MM.1S (cell line): ENCODE results near the gene MITD1.
A peak's percentile ranks its signal among the peaks of the same experiment; 100 is the strongest.

Experiments
- DNase-seq: peaks from one replicate; pipeline ENCODE4 v3.0.0-alpha.2; 2015
- H2AFZ ChIP-seq: fragments of 300-600 bp; sonication (generic); 2 replicates; pipeline ENCODE4 v1.6.0; 2016; ENCODE audit warnings: antibody characterized with exemption, low read length
- H3F3A ChIP-seq: fragments of 300-600 bp; sonication (generic); 2 replicates; pipeline ENCODE4 v1.6.1; 2016; ENCODE audit warnings: mild to moderate bottlenecking, antibody characterized with exemption, low read length, moderate library complexity, mixed read lengths; ENCODE audit not compliant: insufficient read depth
- H3K27ac ChIP-seq: fragments of 300-600 bp; sonication (generic); 2 replicates; pipeline ENCODE4 v1.5.1; 2016; ENCODE audit warnings: mild to moderate bottlenecking, low read length
- H3K27me3 ChIP-seq: fragments of 300-600 bp; sonication (generic); replicated peaks from 2 replicates; pipeline ENCODE4 v1.6.0; 2016; ENCODE audit warnings: low read length; ENCODE audit not compliant: insufficient read depth
- H3K36me3 ChIP-seq: fragments of 300-600 bp; sonication (generic); replicated peaks from 2 replicates; pipeline ENCODE4 v1.6.1; 2016; ENCODE audit warnings: mild to moderate bottlenecking, low read length, mixed read lengths; ENCODE audit not compliant: insufficient read depth
- H3K4me1 ChIP-seq: fragments of 300-600 bp; sonication (generic); 2 replicates; pipeline ENCODE4 v1.6.1; 2016; ENCODE audit warnings: low read length, mixed read lengths
- H3K4me2 ChIP-seq: fragments of 300-600 bp; sonication (generic); 2 replicates; pipeline ENCODE4 v1.6.0; 2016; ENCODE audit warnings: low read depth, low read length
- H3K4me3 ChIP-seq: fragments of 300-600 bp; sonication (generic); 2 replicates; pipeline ENCODE4 v1.5.1; 2016; ENCODE audit warnings: low read length, mixed read lengths
- H3K79me2 ChIP-seq: fragments of 300-600 bp; sonication (generic); 2 replicates; pipeline ENCODE4 v1.6.1; 2016; ENCODE audit warnings: mixed run types, low read length, mixed read lengths
- H3K9ac ChIP-seq: fragments of 300-600 bp; sonication (generic); 2 replicates; pipeline ENCODE4 v1.6.1; 2016; ENCODE audit warnings: low read length, mixed read lengths
- H3K9me2 ChIP-seq: fragments of 300-600 bp; sonication (generic); replicated peaks from 2 replicates; pipeline ENCODE4 v1.6.1; 2016; ENCODE audit warnings: mild to moderate bottlenecking, low read length, mixed read lengths; ENCODE audit not compliant: insufficient read depth
- H3K9me3 ChIP-seq: fragments of 300-600 bp; sonication (generic); replicated peaks from 2 replicates; pipeline ENCODE4 v1.6.1; 2016; ENCODE audit warnings: mild to moderate bottlenecking, low read length, mixed read lengths; ENCODE audit not compliant: insufficient read depth
- H4K20me1 ChIP-seq: fragments of 300-600 bp; sonication (generic); 2 replicates; pipeline ENCODE4 v1.6.1; 2016; ENCODE audit warnings: mild to moderate bottlenecking, low read length, moderate library complexity, mixed read lengths; ENCODE audit not compliant: insufficient read depth
- CTCF ChIP-seq: fragments of 300-600 bp; sonication (generic); IDR thresholded peaks from 2 replicates; pipeline ENCODE4 v1.5.1; 2016; ENCODE audit warnings: antibody characterized with exemption, low read length, mixed read lengths
- EZH2 ChIP-seq: fragments of 300-600 bp; sonication (generic); optimal IDR thresholded peaks from 2 replicates; pipeline ENCODE3; 2017; ENCODE audit warnings: low read depth, mild to moderate bottlenecking, antibody characterized with exemption, low read length, mixed read lengths
- EZH2phosphoT487 ChIP-seq: fragments of 300-600 bp; sonication (generic); IDR thresholded peaks from 2 replicates; pipeline ENCODE4 v1.6.1; 2018; ENCODE audit warnings: antibody characterized with exemption, low read length

MITD1 gene

DNA sequence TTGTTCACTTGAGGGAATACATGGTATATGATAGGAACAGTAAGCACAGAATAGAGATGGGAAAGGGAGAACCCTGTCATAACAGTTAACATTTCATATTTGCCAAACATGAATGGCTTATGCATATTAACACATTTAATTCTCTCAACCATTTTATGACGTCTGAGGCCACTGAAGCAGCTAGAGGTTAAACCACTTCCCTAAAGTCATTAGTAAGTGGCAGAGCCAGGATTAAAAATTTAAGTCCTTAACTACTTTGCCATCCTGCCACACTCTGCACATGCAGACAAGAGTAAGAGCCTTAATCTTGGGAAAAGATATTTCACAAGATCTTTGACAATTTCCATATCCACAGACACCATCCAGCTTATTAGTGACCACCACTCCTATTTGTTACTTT is 24.0 kb downstream of the MITD1 start:
- Histone ChIP-seq H3K4me1 (peaks cover 14% of the 10 kb centered on the region), H3K4me2 (no peak overlapping the region), H4K20me1 (no peaks in the 10 kb centered on the region), H3K36me3 (no peaks in the 10 kb centered on the region), H3K27ac (no peak overlapping the region), H3K4me3 (no peak overlapping the region), H2AFZ (no peak overlapping the region), H3K9me3 (no peaks in the 10 kb centered on the region), H3K9me2 (no peaks in the 10 kb centered on the region), H3K79me2 (peaks cover 20% of the 10 kb centered on the region; the same call in 1 of the 2 replicates), H3K9ac (no peak overlapping the region), H3F3A (peaks cover 5% of the 10 kb centered on the region; the same call in 1 of the 2 replicates), H3K27me3 (no peaks in the 10 kb centered on the region)
- TF ChIP-seq EZH2 (no peak), EZH2phosphoT487 (no peak), CTCF (no peak)
- DNase-seq, result no peak

GRCh38 chr2:99154643-99155536 is 26.0 kb downstream of the MITD1 start, which contains the start of the genes LIPT1 and TSGA10:
Gene LIPT1, plus strand, starts transcription at chr2:99154967. Its CDS starts 6,991 bp downstream, at chr2:99161958.
Gene TSGA10, minus strand, starts transcription at chr2:99154942. Its CDS starts 45,503 bp downstream, at chr2:99109439.
- TF ChIP-seq EZH2, result no peak
- peak; percentile 29 for TF ChIP-seq CTCF
- H3F3A ChIP-seq, result peaks cover 5% of the 10 kb centered on the region; the same call in 1 of the 2 replicates
- H2AFZ ChIP-seq, result peak within 1 kb of the TSS; percentile 49
- H3K27ac ChIP-seq, result peak within 1 kb of the TSS; percentile 78
- no peaks in the 10 kb centered on the region for H4K20me1 ChIP-seq
- H3K9ac ChIP-seq, result peak within 1 kb of the TSS; percentile 84
- no peaks in the 10 kb centered on the region for H3K9me3 ChIP-seq
- peaks cover 14% of the 10 kb centered on the region for H3K4me1 ChIP-seq
- H3K9me2 ChIP-seq, result no peaks in the 10 kb centered on the region
- H3K4me2 ChIP-seq, result peak within 1 kb of the TSS; percentile 96
- peak; percentile 97 for DNase-seq
- peaks cover 20% of the 10 kb centered on the region; the same call in 1 of the 2 replicates for H3K79me2 ChIP-seq
- H3K4me3 ChIP-seq, result peak within 1 kb of the TSS; percentile 77
- H3K27me3 ChIP-seq, result no peaks in the 10 kb centered on the region
- no peaks in the 10 kb centered on the region for H3K36me3 ChIP-seq

GRCh38 chr2:99153921-99154604 is 26.8 kb downstream of the MITD1 start:
- peak; percentile 12 for DNase-seq
- peak overlapping the region; percentile 49 for H2AFZ ChIP-seq
- peaks cover 20% of the 10 kb centered on the region; the same call in 1 of the 2 replicates for H3K79me2 ChIP-seq
- no peaks in the 10 kb centered on the region for H3K9me2 ChIP-seq
- no peak for TF ChIP-seq CTCF
- TF ChIP-seq EZH2phosphoT487, result no peak
- TF ChIP-seq EZH2, result no peak
- peak overlapping the region; percentile 96 for H3K4me2 ChIP-seq
- peak overlapping the region; percentile 78; the same call in 1 of the 2 replicates for H3K27ac ChIP-seq
- H3K27me3 ChIP-seq, result no peaks in the 10 kb centered on the region
- peaks cover 5% of the 10 kb centered on the region; the same call in 1 of the 2 replicates for H3F3A ChIP-seq
- no peaks in the 10 kb centered on the region for H3K9me3 ChIP-seq
- no peaks in the 10 kb centered on the region for H4K20me1 ChIP-seq
- peak overlapping the region; percentile 77 for H3K4me3 ChIP-seq
- H3K36me3 ChIP-seq, result no peaks in the 10 kb centered on the region
- H3K9ac ChIP-seq, result peak overlapping the region; percentile 84
- H3K4me1 ChIP-seq, result peaks cover 14% of the 10 kb centered on the region
